BE2C (cell line): Measurements from ENCODE around the gene RASGRP4.
"Not testable (repeated sequence)": the region's sequence is repeated elsewhere in the genome, so short reads cannot be mapped to it uniquely, and the experiment has no call there.

Source experiments
- DNase-seq: peaks from one replicate; pipeline ENCODE4 v3.0.0-alpha.2; 2020
- H3K27me3 ChIP-seq: fragments of 250-450 bp; sonication (Bioruptor Pico); 2 replicates; pipeline ENCODE4 v1.5.1; 2020; ENCODE audit warnings: mild to moderate bottlenecking
- H3K36me3 ChIP-seq: fragments of 250-450 bp; sonication (Bioruptor Pico); 2 replicates; pipeline ENCODE4 v1.5.1; 2020; ENCODE audit warnings: mild to moderate bottlenecking
- H3K4me1 ChIP-seq: fragments of 250-450 bp; sonication (Bioruptor Pico); 2 replicates; pipeline ENCODE4 v1.5.1; 2020
- H3K4me3 ChIP-seq: 2 replicates; pipeline ENCODE4 v1.5.1; 2011; ENCODE audit warnings: low read depth, low read length
- H3K9me3 ChIP-seq: fragments of 250-450 bp; sonication (Bioruptor Pico); 2 replicates; pipeline ENCODE4 v1.5.1; 2020
- TF ChIP-seq, protein P1 (sequence below): IDR thresholded peaks from 2 replicates; pipeline ENCODE4 v1.5.1; 2012; ENCODE audit warnings: mild to moderate bottlenecking, low read depth, low read length

RASGRP4 gene

DNA sequence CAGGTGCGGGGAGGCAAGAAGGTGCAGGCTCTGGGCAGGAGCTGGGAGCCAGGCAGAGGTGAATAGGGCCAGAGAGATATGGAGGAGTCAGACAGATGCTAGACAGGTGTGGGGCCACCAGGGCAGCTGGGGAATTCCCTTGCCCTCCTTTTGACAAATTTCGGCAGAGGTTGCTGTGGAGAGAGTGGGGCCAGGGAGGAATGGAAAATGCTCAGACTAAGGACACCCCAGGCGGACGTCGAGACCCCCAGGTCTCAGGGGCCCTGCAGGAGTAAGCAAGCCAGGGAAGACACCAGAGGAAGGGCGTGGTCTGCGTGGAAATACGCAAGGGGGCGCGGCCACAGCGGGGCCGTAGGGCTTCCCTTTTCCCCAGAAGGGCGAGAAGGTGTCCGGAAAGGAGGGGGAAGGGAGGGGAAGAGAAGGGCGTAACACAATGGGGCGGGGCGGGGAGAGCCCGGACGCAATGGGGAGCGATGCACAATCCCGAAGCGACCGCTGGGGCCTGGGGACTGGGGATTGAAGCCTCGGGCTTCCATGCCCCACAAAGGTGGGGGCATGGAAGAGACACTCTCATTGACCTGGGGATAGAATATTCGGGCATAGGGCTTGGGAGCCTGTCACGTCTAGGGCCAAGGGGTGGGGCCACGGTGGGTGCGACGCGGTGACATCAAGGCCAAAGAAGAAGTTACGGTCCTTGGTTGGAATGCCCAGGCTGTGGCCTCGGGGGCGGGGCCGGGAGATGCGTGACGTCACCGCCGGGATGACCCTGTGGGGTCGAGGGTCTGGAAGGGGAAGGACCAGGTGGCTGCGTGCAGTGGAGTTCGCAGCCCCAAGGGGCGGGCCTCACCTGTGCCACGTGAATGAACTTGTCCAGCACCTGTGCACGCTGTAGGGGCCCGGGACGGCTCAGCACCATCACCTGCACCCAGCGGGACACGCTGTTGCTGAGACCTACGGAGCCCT lies 8.2 kb downstream of the RASGRP4 start:
- DNase-seq = peak; percentile 51
- Histone ChIP-seq H3K4me3 (peak overlapping the region; percentile 49), H3K9me3 (no peaks in the 10 kb centered on the region), H3K27me3 (no peaks in the 10 kb centered on the region; the same call in 1 of the 2 replicates), H3K4me1 (no peaks in the 10 kb centered on the region), H3K36me3 (no peaks in the 10 kb centered on the region)
- TF ChIP-seq, protein P1, sequence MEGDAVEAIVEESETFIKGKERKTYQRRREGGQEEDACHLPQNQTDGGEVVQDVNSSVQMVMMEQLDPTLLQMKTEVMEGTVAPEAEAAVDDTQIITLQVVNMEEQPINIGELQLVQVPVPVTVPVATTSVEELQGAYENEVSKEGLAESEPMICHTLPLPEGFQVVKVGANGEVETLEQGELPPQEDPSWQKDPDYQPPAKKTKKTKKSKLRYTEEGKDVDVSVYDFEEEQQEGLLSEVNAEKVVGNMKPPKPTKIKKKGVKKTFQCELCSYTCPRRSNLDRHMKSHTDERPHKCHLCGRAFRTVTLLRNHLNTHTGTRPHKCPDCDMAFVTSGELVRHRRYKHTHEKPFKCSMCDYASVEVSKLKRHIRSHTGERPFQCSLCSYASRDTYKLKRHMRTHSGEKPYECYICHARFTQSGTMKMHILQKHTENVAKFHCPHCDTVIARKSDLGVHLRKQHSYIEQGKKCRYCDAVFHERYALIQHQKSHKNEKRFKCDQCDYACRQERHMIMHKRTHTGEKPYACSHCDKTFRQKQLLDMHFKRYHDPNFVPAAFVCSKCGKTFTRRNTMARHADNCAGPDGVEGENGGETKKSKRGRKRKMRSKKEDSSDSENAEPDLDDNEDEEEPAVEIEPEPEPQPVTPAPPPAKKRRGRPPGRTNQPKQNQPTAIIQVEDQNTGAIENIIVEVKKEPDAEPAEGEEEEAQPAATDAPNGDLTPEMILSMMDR = no peak; the same call in 1 of the 2 replicates

- DNase-seq = no peak
- Histone ChIP-seq H3K4me3 (no peak overlapping the region), H3K9me3 (no peaks in the 10 kb centered on the region), H3K27me3 (no peaks in the 10 kb centered on the region; the same call in 1 of the 2 replicates), H3K4me1 (no peaks in the 10 kb centered on the region), H3K36me3 (no peaks in the 10 kb centered on the region)
- TF ChIP-seq, protein P1 = no peak
Observed at GRCh38 chr19:38417146-38417543, 8.9 kb downstream of the RASGRP4 start.

DNA sequence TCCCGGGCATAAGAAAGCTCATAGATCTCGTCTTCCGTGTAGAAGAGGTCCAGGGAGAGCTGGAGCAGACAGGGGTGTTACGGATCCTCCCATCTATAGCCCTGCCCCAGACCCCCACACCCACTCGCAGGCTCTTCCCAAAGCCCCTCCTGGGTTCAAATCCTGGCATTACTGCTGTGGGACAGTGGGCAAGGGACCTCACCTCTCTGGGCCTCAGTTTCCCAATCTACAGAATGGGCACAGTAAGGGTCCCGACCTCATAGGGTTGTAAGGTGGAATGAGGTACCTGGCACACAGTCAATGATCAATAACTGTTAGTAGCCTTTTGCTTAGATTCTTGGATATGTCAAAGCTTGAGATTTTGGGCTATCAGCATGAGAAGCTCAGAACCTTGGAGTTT lies 12.6 kb downstream of the RASGRP4 start:
- no peaks in the 10 kb centered on the region for H3K36me3 ChIP-seq
- no peaks in the 10 kb centered on the region for H3K9me3 ChIP-seq
- H3K4me3 ChIP-seq = no peak overlapping the region
- DNase-seq = no peak
- H3K4me1 ChIP-seq = no peaks in the 10 kb centered on the region
- no peaks in the 10 kb centered on the region; the same call in 1 of the 2 replicates for H3K27me3 ChIP-seq
- TF ChIP-seq, protein P1 = no peak

- TF ChIP-seq, protein P1 = no peak
- Histone ChIP-seq H3K36me3 (no peaks in the 10 kb centered on the region), H3K4me3 (no peak overlapping the region), H3K4me1 (no peaks in the 10 kb centered on the region), H3K27me3 (no peaks in the 10 kb centered on the region; the same call in 1 of the 2 replicates), H3K9me3 (no peaks in the 10 kb centered on the region)
- DNase-seq = no peak
Observed at GRCh38 chr19:38412961-38413360, 13.1 kb downstream of the RASGRP4 start.

DNA sequence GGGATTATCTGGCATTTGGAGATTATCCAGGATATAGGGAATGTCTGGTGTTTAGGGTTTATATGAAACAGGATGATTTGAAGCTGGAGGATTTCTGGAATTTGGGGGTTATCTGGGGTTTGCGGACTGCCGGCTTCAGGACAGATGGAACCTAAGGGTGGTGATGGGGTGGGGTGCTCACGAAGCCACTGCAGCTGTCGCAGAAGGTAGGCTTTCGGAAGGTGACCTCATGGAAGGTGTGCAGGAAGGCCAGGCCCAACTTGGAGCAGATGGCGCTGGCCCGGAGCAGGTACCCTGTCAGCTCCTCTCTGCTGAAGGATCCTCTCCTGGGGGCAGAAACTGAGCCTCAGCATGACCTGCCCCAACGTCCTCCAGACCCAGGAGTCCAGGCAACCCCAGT lies 13.5 kb downstream of the RASGRP4 start:
- Histone ChIP-seq H3K4me3 (no peak overlapping the region), H3K4me1 (no peaks in the 10 kb centered on the region), H3K36me3 (no peaks in the 10 kb centered on the region), H3K27me3 (no peaks in the 10 kb centered on the region; the same call in 1 of the 2 replicates), H3K9me3 (no peaks in the 10 kb centered on the region)
- TF ChIP-seq, protein P1 = no peak
- DNase-seq = no peak

- H3K4me3 ChIP-seq = not testable (repeated sequence)
Observed at GRCh38 chr19:38411898-38412297, 14.1 kb downstream of the RASGRP4 start.

More at GRCh38 chr19:38411898-38412297, 14.1 kb downstream of the RASGRP4 start:
- not testable (repeated sequence) for H3K4me1 ChIP-seq, H3K36me3 ChIP-seq, H3K27me3 ChIP-seq, DNase-seq, H3K9me3 ChIP-seq
